NT2/D1 (cell line): ENCODE results near the gene ALPI.

Experiments
- YY1 ChIP-seq: IDR thresholded peaks from 2 replicates; pipeline ENCODE4 v1.6.1; 2011; ENCODE audit not compliant: insufficient read length, insufficient read depth
- ZNF274 ChIP-seq: IDR thresholded peaks from 2 replicates; pipeline ENCODE4 v1.6.1; 2011; ENCODE audit warnings: mild to moderate bottlenecking, low read depth, low read length

DNA sequence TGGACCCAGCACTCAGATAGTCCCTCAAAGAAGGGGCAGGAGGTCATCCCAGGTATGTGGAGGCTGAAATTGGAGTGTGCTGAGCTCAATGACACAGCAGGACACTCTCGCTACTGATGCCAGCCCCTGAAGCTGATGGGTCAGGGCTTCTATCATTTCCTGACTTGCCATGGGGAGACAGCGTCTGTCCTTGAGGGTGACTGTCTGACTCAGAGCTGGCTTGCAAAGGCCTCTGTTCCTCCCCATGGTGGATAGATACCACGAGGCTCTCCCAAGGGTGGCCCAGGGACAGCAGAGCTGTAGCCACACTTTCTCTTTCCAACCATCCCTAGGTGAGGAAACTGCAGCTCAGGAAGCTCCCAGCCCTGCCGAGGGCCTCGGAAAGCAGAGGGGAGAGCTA, 38.5 kb upstream of the ALPI start:
- TF ChIP-seq ZNF274: no peak
- TF ChIP-seq YY1: no peak
